ENCODE measurements around the gene COL5A1. TPM values are rescaled to one million over a fixed set of nuclear protein-coding genes. Genes with fewer than 3 reads are reported as not detected.

COL5A1 gene
- total and polyA plus RNA-seq, 2 donors (not counting 1 experiment from before 2014, with no cell fraction given), result 72.8 to 109 TPM

- Histone ChIP-seq H3K9me3 (ENCODE audit: control insufficient read depth, insufficient read depth, low read depth, low read length) (no peaks in the 10 kb centered on the region), H4K20me1 (ENCODE audit: control insufficient read depth, extremely low read depth, insufficient read depth, low read length) (no peaks in the 10 kb centered on the region), H3K79me2 (ENCODE audit: control insufficient read depth, insufficient read depth, low read length) (no peaks in the 10 kb centered on the region), H3K36me3 (ENCODE audit: control insufficient read depth, insufficient read depth, low read length) (no peaks in the 10 kb centered on the region), H3K27ac (ENCODE audit: insufficient read depth, low read length) (no peak overlapping the region), H2AFZ (ENCODE audit: low read length) (no peak overlapping the region), H3K27me3 (ENCODE audit: control insufficient read depth, insufficient read depth, low read length) (no peaks in the 10 kb centered on the region), H3K4me1 (ENCODE audit: control insufficient read depth, extremely low read depth, insufficient read depth, low read length) (no peaks in the 10 kb centered on the region), H3K4me2 (ENCODE audit: extremely low read depth, insufficient read depth, low read length) (no peak overlapping the region), H3K4me3 (replicated peaks in 1 of 4; ENCODE audit: control extremely low read depth in 1 of 4, insufficient read depth in 1 of 4, low read depth in 3 of 4, low read length in 4 of 4) (no peak overlapping the region), H3K9ac (ENCODE audit: insufficient read depth, low read length) (no peak overlapping the region)
- TF ChIP-seq CTCF (conservative IDR thresholded peaks at IDR 0.05 in 1 of 2, IDR thresholded peaks at IDR 0.05 in 1 of 2; ENCODE audit: low read depth in 1 of 2, low read length in 2 of 2) (no peak), EZH2 (IDR thresholded peaks at IDR 0.05; ENCODE audit: low read length, missing control alignments) (no peak)
- no peak for DNase-seq (ENCODE audit: low read depth in 2 of 2)
These were observed 250.6 kb downstream of the COL5A1 start for GRCh38 chr9:134892221-134892620.

GRCh38 chr9:134892820-134893420 is 251.3 kb downstream of the COL5A1 start:
- H3K79me2 ChIP-seq (ENCODE audit: control insufficient read depth, insufficient read depth, low read length), result no peaks in the 10 kb centered on the region
- DNase-seq (ENCODE audit: low read depth in 2 of 2), result no peak
- H3K4me3 ChIP-seq (replicated peaks in 1 of 4; ENCODE audit: control extremely low read depth in 1 of 4, insufficient read depth in 1 of 4, low read depth in 3 of 4, low read length in 4 of 4), result no peak overlapping the region
- H3K9me3 ChIP-seq (ENCODE audit: control insufficient read depth, insufficient read depth, low read depth, low read length), result no peaks in the 10 kb centered on the region
- H3K27ac ChIP-seq (ENCODE audit: insufficient read depth, low read length), result no peak overlapping the region
- H3K36me3 ChIP-seq (ENCODE audit: control insufficient read depth, insufficient read depth, low read length), result no peaks in the 10 kb centered on the region
- no peak overlapping the region for H2AFZ ChIP-seq (ENCODE audit: low read length)
- H3K9ac ChIP-seq (ENCODE audit: insufficient read depth, low read length), result no peak overlapping the region
- TF ChIP-seq CTCF (conservative IDR thresholded peaks at IDR 0.05 in 1 of 2, IDR thresholded peaks at IDR 0.05 in 1 of 2; ENCODE audit: low read depth in 1 of 2, low read length in 2 of 2), result no peak
- TF ChIP-seq EZH2 (IDR thresholded peaks at IDR 0.05; ENCODE audit: low read length, missing control alignments), result no peak
- H3K4me1 ChIP-seq (ENCODE audit: control insufficient read depth, extremely low read depth, insufficient read depth, low read length), result no peaks in the 10 kb centered on the region
- no peaks in the 10 kb centered on the region for H3K27me3 ChIP-seq (ENCODE audit: control insufficient read depth, insufficient read depth, low read length)
- no peaks in the 10 kb centered on the region for H4K20me1 ChIP-seq (ENCODE audit: control insufficient read depth, extremely low read depth, insufficient read depth, low read length)
- H3K4me2 ChIP-seq (ENCODE audit: extremely low read depth, insufficient read depth, low read length), result no peak overlapping the region

Other genes with a start within 250 kb of the COL5A1 start
- gene FCN2, start 239.0 kb downstream of the COL5A1 start, total RNA-seq, result not detected in 2 replicates
- gene FCN2, start 239.0 kb downstream of the COL5A1 start, polyA plus RNA-seq, result not detected in 2 replicates

Measured in fibroblast of lung (primary cell).